IMR-90 (cell line): ENCODE results near the gene BTRC. TPM values are rescaled to one million over a fixed set of nuclear protein-coding genes. Genes with fewer than 3 reads are reported as not detected.

Source experiments
- ATAC-seq: fragments of 200-7000 bp; cut with Tn5 transposase; 2 replicates; pipeline ENCODE4 v1.9.1; 2020; ENCODE audit warnings: low read depth, mild to moderate bottlenecking, moderate library complexity
- BruUV-seq: library from RNA; stranded (reverse); fragments of 400-500 nt; replicated peaks from 2 replicates; lab custom pipeline; 2021; lab: Mats Ljungman, UMichigan
- CTCF ChIA-PET: fragments of 300-600 bp; formaldehyde crosslinking; extraction: SDS; loops from one replicate; lab custom pipeline; 2021; ENCODE audit warnings: antibody characterized with exemption; lab: Yijun Ruan, JAX
- POLR2A ChIA-PET: fragments of 300-600 bp; sonication (Branson Sonifier 250); formaldehyde crosslinking; loops from one replicate; lab custom pipeline; 2022; ENCODE audit warnings: antibody characterized with exemption; ENCODE audit not compliant: unreplicated experiment; lab: Charles Lee
- DNase-seq: peaks from one replicate; pipeline ENCODE4 v3.0.0; 2013
- H2AFZ ChIP-seq: replicated peaks from 2 replicates; pipeline ENCODE3; 2013; ENCODE audit warnings: low read length, mild to moderate bottlenecking; ENCODE audit not compliant: poor library complexity
- H2AK5ac ChIP-seq: 2 replicates; pipeline ENCODE4 v1.6.1; 2013; ENCODE audit warnings: low read depth, low read length, inconsistent platforms
- H2AK9ac ChIP-seq: replicated peaks from 2 replicates; pipeline ENCODE3; 2013; ENCODE audit warnings: mild to moderate bottlenecking, low read depth, low read length, moderate library complexity; ENCODE audit not compliant: poor library complexity
- H2BK120ac ChIP-seq: 2 replicates; pipeline ENCODE4 v1.6.1; 2013; ENCODE audit warnings: low read depth, low read length, inconsistent platforms
- H2BK15ac ChIP-seq: 3 replicates; pipeline ENCODE4 v1.6.1; 2013; ENCODE audit warnings: low read depth, low read length, inconsistent platforms
- H2BK20ac ChIP-seq: 2 replicates; pipeline ENCODE4 v1.6.1; 2013; ENCODE audit warnings: low read depth, mild to moderate bottlenecking, inconsistent platforms, low read length, moderate library complexity
- H2BK5ac ChIP-seq: 2 replicates; pipeline ENCODE4 v1.6.1; 2013; ENCODE audit warnings: mild to moderate bottlenecking, low read depth, low read length, inconsistent platforms; ENCODE audit not compliant: poor library complexity, severe bottlenecking
- H3K14ac ChIP-seq: replicated peaks from 2 replicates; pipeline ENCODE4 v1.6.1; 2013; ENCODE audit warnings: low read depth, low read length, inconsistent platforms
- H3K18ac ChIP-seq: 2 replicates; pipeline ENCODE4 v1.6.1; 2013; ENCODE audit warnings: low read depth, low read length, control low read depth
- H3K23ac ChIP-seq: 2 replicates; pipeline ENCODE4 v1.6.1; 2013; ENCODE audit warnings: low read depth, low read length, inconsistent platforms
- H3K27ac ChIP-seq: 2 replicates; pipeline ENCODE4 v1.5.1; 2013; ENCODE audit warnings: mild to moderate bottlenecking, control low read depth, low read length; ENCODE audit not compliant: insufficient read depth
- H3K27me3 ChIP-seq: 2 replicates; pipeline ENCODE4 v1.6.1; 2013; ENCODE audit warnings: low read length; ENCODE audit not compliant: control insufficient read depth, insufficient read depth
- H3K36me3 ChIP-seq: 2 replicates; pipeline ENCODE4 v1.6.1; 2013; ENCODE audit warnings: low read length, mixed read lengths; ENCODE audit not compliant: control insufficient read depth, insufficient read depth
- H3K4ac ChIP-seq: 2 replicates; pipeline ENCODE4 v1.6.1; 2013; ENCODE audit warnings: low read depth, low read length, inconsistent platforms
- H3K4me1 ChIP-seq: 2 replicates; pipeline ENCODE4 v1.6.1; 2013; ENCODE audit warnings: low read length, mixed read lengths; ENCODE audit not compliant: control insufficient read depth, insufficient read depth
- H3K4me2 ChIP-seq: 2 replicates; pipeline ENCODE4 v1.6.1; 2013; ENCODE audit warnings: low read depth, mild to moderate bottlenecking, control low read depth, low read length, moderate library complexity
- H3K4me3 ChIP-seq: 2 replicates; pipeline ENCODE4 v1.5.1; 2013; ENCODE audit warnings: low read depth, mild to moderate bottlenecking, control low read depth, low read length, moderate library complexity; ENCODE audit not compliant: insufficient read depth
- H3K56ac ChIP-seq: 2 replicates; pipeline ENCODE4 v1.6.1; 2013; ENCODE audit warnings: low read length, inconsistent platforms; ENCODE audit not compliant: insufficient read depth; ENCODE audit errors: extremely low read depth
- H3K79me1 ChIP-seq, 2 experiments: 2 replicates each; pipeline ENCODE4 v1.6.1; 2013; ENCODE audit warnings: low read length in 2 of 2, inconsistent platforms in 1 of 2, low read depth in 1 of 2
- H3K9ac ChIP-seq: 2 replicates; pipeline ENCODE4 v1.6.1; 2013; ENCODE audit warnings: low read depth, low read length, control low read depth
- H3K9me1 ChIP-seq: 2 replicates; pipeline ENCODE4 v1.6.1; 2013; ENCODE audit warnings: low read length, inconsistent platforms; ENCODE audit not compliant: insufficient read depth
- H3K9me3 ChIP-seq: 2 replicates; pipeline ENCODE4 v1.6.1; 2013; ENCODE audit warnings: low read length; ENCODE audit not compliant: control insufficient read depth, insufficient read depth
- H4K20me1 ChIP-seq: 2 replicates; pipeline ENCODE4 v1.6.1; 2013; ENCODE audit warnings: low read length, inconsistent platforms; ENCODE audit not compliant: insufficient read depth
- H4K5ac ChIP-seq: 2 replicates; pipeline ENCODE4 v1.6.1; 2013; ENCODE audit warnings: mild to moderate bottlenecking, low read depth, low read length, control low read depth
- H4K8ac ChIP-seq, 2 experiments: 2 replicates each; pipeline ENCODE4 v1.6.1; 2013; ENCODE audit warnings: low read depth in 2 of 2, low read length in 2 of 2, control low read depth in 1 of 2, inconsistent platforms in 1 of 2
- H4K91ac ChIP-seq: 2 replicates; pipeline ENCODE4 v1.6.1; 2013; ENCODE audit warnings: low read depth, low read length, inconsistent platforms; ENCODE audit not compliant: insufficient read depth
- CEBPB ChIP-seq: IDR thresholded peaks from 2 replicates; pipeline ENCODE4 v1.6.1; 2012; ENCODE audit warnings: low read depth, low read length, improper control_type of control experiment
- MAZ ChIP-seq: IDR thresholded peaks from 2 replicates; pipeline ENCODE4 v1.6.1; 2012; ENCODE audit warnings: low read depth, mild to moderate bottlenecking, low read length, improper control_type of control experiment, moderate library complexity, borderline replicate concordance
- MXI1 ChIP-seq: IDR thresholded peaks from 2 replicates; pipeline ENCODE4 v1.6.1; 2012; ENCODE audit warnings: low read depth, mild to moderate bottlenecking, low read length, moderate library complexity, borderline replicate concordance
- RAD21 ChIP-seq: IDR thresholded peaks from 2 replicates; pipeline ENCODE4 v1.6.1; 2012; ENCODE audit warnings: low read length, improper control_type of control experiment
- WGBS, 2 experiments: methylation state at CpG; one replicate each; pipeline versions ENCODE4 v1.1.5 to v1.1.7; 2013; ENCODE audit warnings: missing lambda C conversion rate in 2 of 2; ENCODE audit not compliant: insufficient read length in 1 of 2; ENCODE audit errors: extremely low coverage in 2 of 2; 5-methylcytosine and 5-hydroxymethylcytosine counted together
- dilution Hi-C: fragments of 300-500 bp; cut with HindIII; formaldehyde crosslinking; loops from one replicate; pipeline ENCODE4 v1.14.3; 2018; ENCODE audit warnings: low sequenced_read_pairs; ENCODE audit not compliant: unreplicated experiment
- in situ Hi-C: fragments of 300-500 bp; cut with MboI; formaldehyde crosslinking; loops from 3 replicates; pipeline ENCODE4 v1.14.3; 2019; ENCODE audit warnings: low sequenced_read_pairs, inconsistent platforms, mixed read lengths
- intact Hi-C: fragments of 100-400 bp; cut with micrococcal nuclease; formaldehyde crosslinking; loops from 2 replicates; pipeline ENCODE4 v1.10.0; 2022
- polyA plus RNA-seq, 3 experiments: library from polyadenylated mRNA; depleted of rRNA; stranded (reverse); fragments of >200 nt; gene quantifications; 2 replicates each; pipeline ENCODE4 v1.2.3, GENCODE V29; 2012; ENCODE audit warnings: low replicate concordance in 1 of 3
- total RNA-seq: library from RNA; depleted of rRNA; stranded (reverse); fragments of >200 nt; gene quantifications from 2 replicates; pipeline ENCODE4 v1.2.3, GENCODE V29; 2012

The BTRC gene
- total and polyA plus RNA-seq, 2 of the 4 experiments (the other 2 are of a cell fraction): 7.7 to 8.4 TPM

DNA sequence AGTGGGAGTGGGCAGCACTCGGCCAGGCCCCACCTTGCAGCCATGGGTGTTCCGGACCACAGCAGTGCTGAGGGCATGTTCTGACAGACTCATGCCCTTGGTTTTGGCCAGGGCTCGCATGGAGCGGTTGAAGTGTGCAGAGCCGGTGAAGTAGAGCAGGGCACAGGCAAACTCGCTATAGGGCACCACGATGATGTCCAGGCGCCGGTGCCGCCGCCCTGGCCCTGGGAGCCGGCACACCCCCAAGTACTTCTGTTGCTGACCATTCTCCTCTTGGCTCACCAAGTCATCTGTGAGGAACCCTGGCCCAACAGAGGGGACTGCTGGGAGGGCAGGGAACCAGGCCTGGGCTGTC, 225.5 kb downstream of the BTRC start:
- DNase-seq (no peak), ATAC-seq (no peak)
- H2BK5ac ChIP-seq: no peak overlapping the region
- no peak overlapping the region for H4K8ac ChIP-seq
- H3K9ac ChIP-seq: no peak overlapping the region
- no peak overlapping the region for H2AK9ac ChIP-seq
- H3K4ac ChIP-seq: no peak overlapping the region
- 0 out of 4 replicates have a peak, but pooled peaks cover 0 to 5% of the 10 kb centered on the region in 2 experiments for H3K79me1 ChIP-seq
- BruUV-seq: no TSS peak
- H3K4me1 ChIP-seq: no peaks in the 10 kb centered on the region
- no peak overlapping the region for H3K23ac ChIP-seq
- no peak overlapping the region for H2BK15ac ChIP-seq
- no peak overlapping the region for H2BK20ac ChIP-seq
- H3K4me2 ChIP-seq: no peak overlapping the region
- peaks cover 3% of the 10 kb centered on the region; the same call in 1 of the 2 replicates for H3K9me1 ChIP-seq
- H2AFZ ChIP-seq: no peak overlapping the region
- in situ Hi-C loops (no loop called here), dilution Hi-C loops (no loop called here), intact Hi-C loops (no loop called here)
- no peak overlapping the region for H4K91ac ChIP-seq
- POLR2A ChIA-PET: no interaction called here
- H3K36me3 ChIP-seq: peaks cover 41% of the 10 kb centered on the region; the same call in 1 of the 2 replicates
- H4K5ac ChIP-seq: no peak overlapping the region
- H3K56ac ChIP-seq: no peak overlapping the region
- CTCF ChIA-PET: no interaction called here
- H3K14ac ChIP-seq: no peak overlapping the region
- H3K27ac ChIP-seq: no peak overlapping the region
- H3K27me3 ChIP-seq: no peaks in the 10 kb centered on the region
- 96% methylated on average over 7 of the region's 12 CpGs; no CpG with 5 or more reads in 1 of the 2 experiments for WGBS, 2 experiments
- no peak overlapping the region for H3K18ac ChIP-seq
- H3K9me3 ChIP-seq: no peaks in the 10 kb centered on the region
- H3K4me3 ChIP-seq: no peak overlapping the region
- TF ChIP-seq MAZ (no peak), MXI1 (no peak), CEBPB (no peak), RAD21 (no peak)
- H2AK5ac ChIP-seq: no peak overlapping the region
- H4K20me1 ChIP-seq: no peaks in the 10 kb centered on the region
- no peak overlapping the region for H2BK120ac ChIP-seq
